Neural progenitor cell (in vitro differentiated cells): ENCODE measurements around the gene PHF19.

ENCODE experiments used
- EZH2 ChIP-seq: fragments of 200-600 bp; sonication (generic); IDR thresholded peaks from 2 replicates; pipeline ENCODE4 v1.6.1; 2017; ENCODE audit warnings: antibody characterized with exemption, mild to moderate bottlenecking, moderate library complexity
- EZH2phosphoT487 ChIP-seq: fragments of 200-600 bp; sonication (generic); IDR thresholded peaks from 2 replicates; pipeline ENCODE4 v1.6.1; 2017; ENCODE audit warnings: antibody characterized with exemption
- TF ChIP-seq, protein P1 (sequence below): fragments of 200-600 bp; sonication (generic); IDR thresholded peaks from 2 replicates; pipeline ENCODE4 v1.5.1; 2017; ENCODE audit warnings: antibody characterized with exemption, mild to moderate bottlenecking

DNA sequence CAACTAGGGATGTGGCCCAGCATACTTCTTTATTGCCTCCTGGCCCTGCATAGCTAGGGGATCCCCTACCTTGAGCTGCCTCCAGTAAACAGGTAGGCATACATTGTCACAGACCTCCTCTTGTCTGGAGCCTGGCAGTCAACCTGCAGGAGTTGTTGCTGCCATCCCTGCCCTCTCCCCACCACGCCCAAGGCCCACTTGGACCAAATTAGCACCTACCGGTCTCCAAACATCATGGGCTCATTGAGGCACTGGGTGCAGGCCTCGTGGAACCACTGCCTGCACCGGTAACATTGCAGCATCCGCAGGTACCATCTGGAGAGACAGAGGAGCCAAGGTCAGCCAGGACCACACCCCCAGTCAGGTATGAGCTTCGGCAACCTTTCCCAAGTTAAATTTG lies 10.3 kb downstream of the PHF19 start:
- TF ChIP-seq, protein P1, sequence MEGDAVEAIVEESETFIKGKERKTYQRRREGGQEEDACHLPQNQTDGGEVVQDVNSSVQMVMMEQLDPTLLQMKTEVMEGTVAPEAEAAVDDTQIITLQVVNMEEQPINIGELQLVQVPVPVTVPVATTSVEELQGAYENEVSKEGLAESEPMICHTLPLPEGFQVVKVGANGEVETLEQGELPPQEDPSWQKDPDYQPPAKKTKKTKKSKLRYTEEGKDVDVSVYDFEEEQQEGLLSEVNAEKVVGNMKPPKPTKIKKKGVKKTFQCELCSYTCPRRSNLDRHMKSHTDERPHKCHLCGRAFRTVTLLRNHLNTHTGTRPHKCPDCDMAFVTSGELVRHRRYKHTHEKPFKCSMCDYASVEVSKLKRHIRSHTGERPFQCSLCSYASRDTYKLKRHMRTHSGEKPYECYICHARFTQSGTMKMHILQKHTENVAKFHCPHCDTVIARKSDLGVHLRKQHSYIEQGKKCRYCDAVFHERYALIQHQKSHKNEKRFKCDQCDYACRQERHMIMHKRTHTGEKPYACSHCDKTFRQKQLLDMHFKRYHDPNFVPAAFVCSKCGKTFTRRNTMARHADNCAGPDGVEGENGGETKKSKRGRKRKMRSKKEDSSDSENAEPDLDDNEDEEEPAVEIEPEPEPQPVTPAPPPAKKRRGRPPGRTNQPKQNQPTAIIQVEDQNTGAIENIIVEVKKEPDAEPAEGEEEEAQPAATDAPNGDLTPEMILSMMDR = no peak
- TF ChIP-seq EZH2 (no peak), EZH2phosphoT487 (no peak)
